K562 (cell line): ENCODE results near the gene ZNF594. TPM values are rescaled to one million over a fixed set of nuclear protein-coding genes. Genes with fewer than 3 reads are reported as not detected.

Source experiments
- ARID4B ChIP-seq: sonication (generic); formaldehyde crosslinking; IDR thresholded peaks from 2 replicates; pipeline ENCODE4 v1.8.0; 2022; ENCODE audit warnings: mild to moderate bottlenecking, missing genetic modification reagents
- ATF7 ChIP-seq: fragments of 450-650 bp; IDR thresholded peaks from 2 replicates; pipeline ENCODE4 v1.7.1; 2014; ENCODE audit warnings: mild to moderate bottlenecking, moderate library complexity
- BCLAF1 ChIP-seq, 2 experiments: fragments of 450-650 bp in 1 of 2; IDR thresholded peaks; 2 replicates each; pipeline ENCODE4 v1.6.1; 2011 to 2017; ENCODE audit warnings: low read depth in 2 of 2, antibody characterized with exemption in 1 of 2, borderline replicate concordance in 1 of 2, low read length in 1 of 2, mild to moderate bottlenecking in 1 of 2, mixed read lengths in 1 of 2; ENCODE audit not compliant: control insufficient read depth in 1 of 2
- CC2D1A ChIP-seq: fragments of 450-650 bp; IDR thresholded peaks from 2 replicates; pipeline ENCODE4 v1.6.1; 2017; ENCODE audit warnings: mild to moderate bottlenecking
- CREM ChIP-seq: IDR thresholded peaks from 2 replicates; pipeline ENCODE4 v1.6.1; 2014; ENCODE audit warnings: antibody characterized with exemption, low read depth
- CTBP1 ChIP-seq: fragments of 450-650 bp; IDR thresholded peaks from 2 replicates; pipeline ENCODE4 v1.6.1; 2016; ENCODE audit warnings: borderline replicate concordance
- HDAC1 ChIP-seq, 2 experiments: fragments of 450-650 bp; IDR thresholded peaks; 2 replicates each; pipeline ENCODE4 v1.6.1; 2016 to 2017; ENCODE audit warnings: inconsistent platforms in 1 of 2, mild to moderate bottlenecking in 1 of 2, moderate library complexity in 1 of 2
- HEY1 ChIP-seq: fragments of 250-450 bp; sonication (Bioruptor Pico); IDR thresholded peaks from 2 replicates; pipeline ENCODE4 v1.5.0; 2020; ENCODE audit warnings: mild to moderate bottlenecking, moderate library complexity, borderline replicate concordance
- IRF9 ChIP-seq: fragments of 450-650 bp; IDR thresholded peaks from 2 replicates; pipeline ENCODE4 v1.6.1; 2016; ENCODE audit warnings: missing biosample characterization, missing genetic modification characterization
- MTA3 ChIP-seq: fragments of 450-650 bp; formaldehyde crosslinking; IDR thresholded peaks from 2 replicates; pipeline ENCODE4 v1.6.1; 2017; ENCODE audit warnings: mild to moderate bottlenecking, borderline replicate concordance
- MTF1 ChIP-seq: fragments of 250-450 bp; sonication (Bioruptor Pico); IDR thresholded peaks from 2 replicates; pipeline ENCODE4 v1.9.0; 2021; ENCODE audit warnings: moderate library complexity, mild to moderate bottlenecking, inconsistent platforms, borderline replicate concordance
- NCOA1 ChIP-seq: fragments of 450-650 bp; IDR thresholded peaks from 2 replicates; pipeline ENCODE4 v1.6.1; 2016; ENCODE audit warnings: low read depth
- POLR2AphosphoS5 ChIP-seq: IDR thresholded peaks from 2 replicates; pipeline ENCODE4 v1.6.1; 2011; ENCODE audit warnings: mild to moderate bottlenecking, low read depth, low read length, moderate library complexity; ENCODE audit not compliant: control insufficient read depth, insufficient read depth
- POLR2G ChIP-seq: fragments of 200-400 bp; formaldehyde crosslinking; IDR thresholded peaks from 2 replicates; pipeline ENCODE4 v1.6.1; 2017; ENCODE audit warnings: low read depth, mild to moderate bottlenecking, antibody characterized with exemption, low read length, moderate library complexity
- SIN3A ChIP-seq, 2 experiments: fragments of 150-350 bp in 1 of 2; IDR thresholded peaks; 2 replicates each; pipeline ENCODE4 v1.6.1; 2011 to 2016; ENCODE audit warnings: borderline replicate concordance in 2 of 2, low read depth in 2 of 2, low read length in 2 of 2, mild to moderate bottlenecking in 2 of 2, moderate library complexity in 2 of 2; ENCODE audit not compliant: control insufficient read depth in 1 of 2
- SNIP1 ChIP-seq: fragments of 450-650 bp; IDR thresholded peaks from 2 replicates; pipeline ENCODE4 v1.7.1; 2017; ENCODE audit warnings: low read depth, mild to moderate bottlenecking
- TAF7 ChIP-seq: fragments of 450-650 bp; IDR thresholded peaks from 2 replicates; pipeline ENCODE4 v1.6.1; 2016; ENCODE audit warnings: missing genetic modification characterization, missing compliant biosample characterization
- ZBED1 ChIP-seq: IDR thresholded peaks from 2 replicates; pipeline ENCODE4 v1.6.1; 2014
- ZNF696 ChIP-seq: fragments of 250-450 bp; sonication (Bioruptor Pico); conservative IDR thresholded peaks from 2 replicates; pipeline ENCODE4 v1.4.0; 2020; ENCODE audit warnings: mild to moderate bottlenecking, moderate library complexity
- polyA plus RNA-seq, 8 experiments: library from polyadenylated mRNA; depleted of rRNA in 4 of 8; stranded (reverse) in 5 of 8; unstranded in 3 of 8; fragments of >200 nt; fragmentation: Nextera tagmentation in 2 of 8; fragmentation: Illumina TruSeq in 1 of 8; extraction: Ambion mirVana in 2 of 8; extraction: Trizol in 1 of 8; gene quantifications; 2 replicates each; pipeline versions ENCODE4 v1.2.1 to v1.2.3, GENCODE V29; 2011 to 2014; ENCODE audit warnings: inconsistent platforms in 1 of 8, missing spikeins in 1 of 8
- total RNA-seq, 7 experiments: library from RNA; depleted of rRNA in 6 of 7; stranded (reverse); fragments of >200 nt in 6 of 7; fragmentation: Illumina TruSeq in 2 of 7; extraction: Trizol in 2 of 7; gene quantifications; 2 replicates each; pipeline versions ENCODE4 v1.2.1 to v1.2.3, GENCODE V29; 2011 to 2021; ENCODE audit warnings: low replicate concordance in 1 of 7

Gene ZNF594
- total and polyA plus RNA-seq, 9 of the 15 experiments (the other 6 are each of a cell fraction or from before 2014, with no cell fraction given): 0.24 to 4.7 (median 2.6) TPM

GRCh38 chr17:5191541-5192417, at the start of gene ZNF594 (continued):
- TF ChIP-seq ARID4B (CRISPR knock-in tag) (peak; percentile 62; the same call in 1 of the 2 replicates), HDAC1 (IDR thresholded peaks at IDR 0.05) (peak in 1 of 2 experiments; percentile 62; a peak in 1 of 4 replicates), SNIP1 (peak; percentile 73), CREM (peak; percentile 62), IRF9 (tag) (no peak), NCOA1 (no peak), ZNF696 (no peak), ATF7 (peak; percentile 68), MTA3 (peak; percentile 52; the same call in 1 of the 2 replicates), HEY1 (CRISPR knock-in tag) (no peak), CC2D1A (peak; percentile 92), SIN3A (IDR thresholded peaks at IDR 0.05; ENCODE audit: borderline replicate concordance in 2 of 2, control insufficient read depth in 1 of 2, low read depth in 2 of 2, low read length in 2 of 2) (peak in 1 of 2 experiments; percentile 55; a peak in 1 of 4 replicates), BCLAF1 (IDR thresholded peaks at IDR 0.05; ENCODE audit: borderline replicate concordance in 1 of 2, control insufficient read depth in 1 of 2, low read depth in 2 of 2, low read length in 1 of 2) (0 out of 4 replicates have a peak, but pooled peaks of 1 of the 2 experiments have one; percentile 23), MTF1 (CRISPR knock-in tag) (no peak), POLR2AphosphoS5 (peak; percentile 44), ZBED1 (no peak), POLR2G (peak; percentile 95), CTBP1 (peak; percentile 73), TAF7 (tag) (0 out of 2 replicates have a peak, but pooled peaks have one; percentile 22)
